ENCODE data around the gene ZBTB34.

ZBTB34 gene

GRCh38 chr9:126833710-126834345, 26.6 kb upstream of the ZBTB34 start:
- no peak for DNase-seq (ENCODE audit: low spot score)
- in situ Hi-C loops (cut with MboI; ENCODE audit: low pct_unique_long_range_greater_than_20kb, low sequenced_read_pairs, unreplicated experiment): no loop called here
- TF ChIP-seq CTCF (IDR thresholded peaks at IDR 0.05; ENCODE audit: extremely low read depth, insufficient read depth, missing control alignments): no peak

- no peak for DNase-seq (ENCODE audit: low spot score)
- TF ChIP-seq CTCF (IDR thresholded peaks at IDR 0.05; ENCODE audit: extremely low read depth, insufficient read depth, missing control alignments): no peak
- in situ Hi-C loops (cut with MboI; ENCODE audit: low pct_unique_long_range_greater_than_20kb, low sequenced_read_pairs, unreplicated experiment): no loop called here
These were observed 25.8 kb upstream of the ZBTB34 start for GRCh38 chr9:126834672-126835071.

- in situ Hi-C loops (cut with MboI; ENCODE audit: low pct_unique_long_range_greater_than_20kb, low sequenced_read_pairs, unreplicated experiment): no loop called here
- no peak for TF ChIP-seq CTCF (IDR thresholded peaks at IDR 0.05; ENCODE audit: extremely low read depth, insufficient read depth, missing control alignments)
- DNase-seq (ENCODE audit: low spot score): no peak
These were observed 24.2 kb upstream of the ZBTB34 start for GRCh38 chr9:126836216-126836615.

- TF ChIP-seq CTCF (IDR thresholded peaks at IDR 0.05; ENCODE audit: extremely low read depth, insufficient read depth, missing control alignments): no peak
- peak; percentile 36 for DNase-seq (ENCODE audit: low spot score)
- in situ Hi-C loops (cut with MboI; ENCODE audit: low pct_unique_long_range_greater_than_20kb, low sequenced_read_pairs, unreplicated experiment): no loop called here
These were observed 22.2 kb upstream of the ZBTB34 start for GRCh38 chr9:126838055-126838811.

- no peak for TF ChIP-seq CTCF (IDR thresholded peaks at IDR 0.05; ENCODE audit: extremely low read depth, insufficient read depth, missing control alignments)
- DNase-seq (ENCODE audit: low spot score): peak; percentile 75
- in situ Hi-C loops (cut with MboI; ENCODE audit: low pct_unique_long_range_greater_than_20kb, low sequenced_read_pairs, unreplicated experiment): no loop called here
These were observed 21.5 kb upstream of the ZBTB34 start for GRCh38 chr9:126838895-126839294.

- in situ Hi-C loops (cut with MboI; ENCODE audit: low pct_unique_long_range_greater_than_20kb, low sequenced_read_pairs, unreplicated experiment): no loop called here
- TF ChIP-seq CTCF (IDR thresholded peaks at IDR 0.05; ENCODE audit: extremely low read depth, insufficient read depth, missing control alignments): no peak
These were observed 21.1 kb upstream of the ZBTB34 start for GRCh38 chr9:126839301-126839700.

More at GRCh38 chr9:126839301-126839700, 21.1 kb upstream of the ZBTB34 start:
- DNase-seq (ENCODE audit: low spot score): no peak

Measured in GM13977 (cell line).